ENCODE results near the gene MECR. TPM values are rescaled to one million over a fixed set of nuclear protein-coding genes. Genes with fewer than 3 reads are reported as not detected.

Gene MECR
- total and polyA plus RNA-seq, 10 of the 15 experiments (the other 5 are each of a cell fraction or from before 2014, with no cell fraction given): 7.6 to 66.3 (median 38.7) TPM

DNA sequence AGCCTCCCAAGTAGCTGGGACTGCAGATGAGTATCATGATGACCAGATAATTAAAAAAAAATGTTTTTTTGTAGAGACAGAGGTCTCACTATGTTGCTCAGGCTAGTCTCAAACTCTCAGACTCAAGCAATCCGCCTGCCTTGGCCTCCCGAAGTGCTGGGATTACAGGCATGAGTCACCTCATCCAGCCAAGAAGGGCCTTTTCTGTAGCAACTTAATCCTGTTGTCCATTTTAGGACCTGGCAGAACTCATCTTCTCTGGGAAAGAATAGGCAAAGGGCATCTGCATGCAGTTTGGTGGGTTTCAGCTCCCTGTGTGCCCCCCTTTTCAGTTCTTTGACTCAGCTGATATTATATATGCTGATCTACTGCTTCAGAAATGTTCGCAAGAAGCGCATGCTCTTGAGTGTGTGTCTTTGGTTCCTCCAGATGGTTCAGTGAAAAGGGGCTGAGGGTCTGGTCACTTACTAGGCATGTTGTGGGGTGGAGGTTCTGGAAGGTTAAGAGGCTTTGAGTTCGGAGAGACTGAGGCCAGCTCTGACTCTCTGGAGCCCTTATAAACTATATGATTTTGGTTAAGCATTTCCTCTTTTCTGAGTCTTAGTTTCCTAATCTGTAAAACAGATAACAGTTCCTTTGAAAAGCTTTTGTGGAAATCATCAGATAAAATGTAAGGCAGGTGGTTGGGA, 29.7 kb downstream of the MECR start:
- 100% methylated on average over 5 of the region's 5 CpGs for WGBS (ENCODE audit: insufficient coverage, insufficient replicate concordance, low lambda C conversion rate, missing lambda C conversion rate)
- TF ChIP-seq, protein P1, sequence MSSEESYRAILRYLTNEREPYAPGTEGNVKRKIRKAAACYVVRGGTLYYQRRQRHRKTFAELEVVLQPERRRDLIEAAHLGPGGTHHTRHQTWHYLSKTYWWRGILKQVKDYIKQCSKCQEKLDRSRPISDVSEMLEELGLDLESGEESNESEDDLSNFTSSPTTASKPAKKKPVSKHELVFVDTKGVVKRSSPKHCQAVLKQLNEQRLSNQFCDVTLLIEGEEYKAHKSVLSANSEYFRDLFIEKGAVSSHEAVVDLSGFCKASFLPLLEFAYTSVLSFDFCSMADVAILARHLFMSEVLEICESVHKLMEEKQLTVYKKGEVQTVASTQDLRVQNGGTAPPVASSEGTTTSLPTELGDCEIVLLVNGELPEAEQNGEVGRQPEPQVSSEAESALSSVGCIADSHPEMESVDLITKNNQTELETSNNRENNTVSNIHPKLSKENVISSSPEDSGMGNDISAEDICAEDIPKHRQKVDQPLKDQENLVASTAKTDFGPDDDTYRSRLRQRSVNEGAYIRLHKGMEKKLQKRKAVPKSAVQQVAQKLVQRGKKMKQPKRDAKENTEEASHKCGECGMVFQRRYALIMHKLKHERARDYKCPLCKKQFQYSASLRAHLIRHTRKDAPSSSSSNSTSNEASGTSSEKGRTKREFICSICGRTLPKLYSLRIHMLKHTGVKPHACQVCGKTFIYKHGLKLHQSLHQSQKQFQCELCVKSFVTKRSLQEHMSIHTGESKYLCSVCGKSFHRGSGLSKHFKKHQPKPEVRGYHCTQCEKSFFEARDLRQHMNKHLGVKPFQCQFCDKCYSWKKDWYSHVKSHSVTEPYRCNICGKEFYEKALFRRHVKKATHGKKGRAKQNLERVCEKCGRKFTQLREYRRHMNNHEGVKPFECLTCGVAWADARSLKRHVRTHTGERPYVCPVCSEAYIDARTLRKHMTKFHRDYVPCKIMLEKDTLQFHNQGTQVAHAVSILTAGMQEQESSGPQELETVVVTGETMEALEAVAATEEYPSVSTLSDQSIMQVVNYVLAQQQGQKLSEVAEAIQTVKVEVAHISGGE (CRISPR knock-in tag; IDR thresholded peaks at IDR 0.05): no peak
- TF ChIP-seq TCF7 (IDR thresholded peaks at IDR 0.05; ENCODE audit: borderline replicate concordance) (no peak), SUPT20H (IDR thresholded peaks at IDR 0.05; ENCODE audit: borderline replicate concordance, control insufficient read depth, low read depth, low read length) (no peak), MXI1 (IDR thresholded peaks at IDR 0.05; ENCODE audit: low read depth, low read length) (no peak), CREM (IDR thresholded peaks at IDR 0.05; ENCODE audit: low read depth) (no peak), PBX3 (IDR thresholded peaks at IDR 0.05; ENCODE audit: insufficient replicate concordance, low read depth, low read length) (no peak), JUND (IDR thresholded peaks at IDR 0.05; ENCODE audit: low read depth, low read length) (no peak), RELB (IDR thresholded peaks at IDR 0.05; ENCODE audit: low read depth) (no peak), TARDBP (IDR thresholded peaks at IDR 0.05; ENCODE audit: borderline replicate concordance) (no peak), NR2C2 (IDR thresholded peaks at IDR 0.05; ENCODE audit: borderline replicate concordance, control insufficient read depth, insufficient read length, low read depth) (no peak), ETV6 (conservative IDR thresholded peaks at IDR 0.05 in 1 of 2, IDR thresholded peaks at IDR 0.05 in 1 of 2; ENCODE audit: borderline replicate concordance in 1 of 2, low read depth in 1 of 2) (no peak), SREBF2 (IDR thresholded peaks at IDR 0.05; ENCODE audit: low read length) (no peak)
- TF ChIP-seq, protein P2, sequence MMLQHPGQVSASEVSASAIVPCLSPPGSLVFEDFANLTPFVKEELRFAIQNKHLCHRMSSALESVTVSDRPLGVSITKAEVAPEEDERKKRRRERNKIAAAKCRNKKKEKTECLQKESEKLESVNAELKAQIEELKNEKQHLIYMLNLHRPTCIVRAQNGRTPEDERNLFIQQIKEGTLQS (IDR thresholded peaks at IDR 0.05; ENCODE audit: borderline replicate concordance, extremely low read depth, low read depth, low read length): no peak
- TF ChIP-seq, protein P3, sequence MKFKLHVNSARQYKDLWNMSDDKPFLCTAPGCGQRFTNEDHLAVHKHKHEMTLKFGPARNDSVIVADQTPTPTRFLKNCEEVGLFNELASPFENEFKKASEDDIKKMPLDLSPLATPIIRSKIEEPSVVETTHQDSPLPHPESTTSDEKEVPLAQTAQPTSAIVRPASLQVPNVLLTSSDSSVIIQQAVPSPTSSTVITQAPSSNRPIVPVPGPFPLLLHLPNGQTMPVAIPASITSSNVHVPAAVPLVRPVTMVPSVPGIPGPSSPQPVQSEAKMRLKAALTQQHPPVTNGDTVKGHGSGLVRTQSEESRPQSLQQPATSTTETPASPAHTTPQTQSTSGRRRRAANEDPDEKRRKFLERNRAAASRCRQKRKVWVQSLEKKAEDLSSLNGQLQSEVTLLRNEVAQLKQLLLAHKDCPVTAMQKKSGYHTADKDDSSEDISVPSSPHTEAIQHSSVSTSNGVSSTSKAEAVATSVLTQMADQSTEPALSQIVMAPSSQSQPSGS (IDR thresholded peaks at IDR 0.05; ENCODE audit: low read length): no peak

More for the DNA sequence above, 29.7 kb downstream of the MECR start:
- no peak overlapping the region for H3K4me2 ChIP-seq (ENCODE audit: control insufficient read depth, insufficient read depth)
- peaks cover 3 to 27% of the 10 kb centered on the region in 2 experiments for H3K36me3 ChIP-seq (ENCODE audit: control insufficient read depth in 2 of 2, insufficient read depth in 2 of 2, low read length in 1 of 2)
- ATAC-seq: no peak
- POLR2A ChIA-PET: no interaction called here
- no peak for FAIRE-seq
- intact Hi-C loops (cut with micrococcal nuclease; ENCODE audit: unreplicated experiment) (loop anchor here (5.0 to 10.0 kb wide), 3 partner anchors 79 to 416 kb away; partner anchors contain the start of gene TMEM200B), in situ Hi-C loops (cut with MboI) (no loop called here)
- no peak overlapping the region for H3K4me3 ChIP-seq
- H2AFZ ChIP-seq (ENCODE audit: control insufficient read depth, low read depth, low read length): no peak overlapping the region
- SMC1A ChIA-PET (ENCODE audit: uncharacterized antibody, unreplicated experiment): interaction anchor here (0.8 to 8.3 kb wide), 10 partner anchors 18 to 426 kb away, joined by 3 to 127 read pairs (median 6); partner anchors contain the start of genes MECR and SRSF4
- H3K9ac ChIP-seq (ENCODE audit: control insufficient read depth, insufficient read depth, low read length): no peak overlapping the region
- H3K79me2 ChIP-seq (ENCODE audit: control insufficient read depth, insufficient read depth, low read length): no peaks in the 10 kb centered on the region
- RAD21 ChIA-PET (ENCODE audit: unreplicated experiment): interaction anchor here (0.6 to 3.6 kb wide), 7 partner anchors 20 to 324 kb away, joined by 3 to 91 read pairs (median 5); partner anchors contain the start of gene SRSF4
- no peaks in the 10 kb centered on the region for H3K9me3 ChIP-seq (replicated peaks; ENCODE audit: control insufficient read depth, insufficient read depth, low read length)
- no TSS peak for BruUV-seq (replicated peaks)
- CTCF ChIA-PET: interaction anchor here (1.3 to 6.0 kb wide), 14 partner anchors 10 to 416 kb away, joined by 3 to 173 read pairs (median 12); partner anchors contain the start of gene SRSF4
- no peak overlapping the region for H3K27ac ChIP-seq (ENCODE audit: control insufficient read depth, insufficient read depth)
- DNase-seq (ENCODE audit: low read depth, low spot score): no peak
- H4K20me1 ChIP-seq (ENCODE audit: control insufficient read depth, insufficient read depth): no peaks in the 10 kb centered on the region
- no peaks in the 10 kb centered on the region for H3K27me3 ChIP-seq (replicated peaks in 1 of 2; ENCODE audit: control insufficient read depth in 2 of 2, insufficient read depth in 2 of 2, low read length in 1 of 2)
- peaks cover 3% of the 10 kb centered on the region; the same call in 1 of the 2 replicates for H3K4me1 ChIP-seq (ENCODE audit: control insufficient read depth, insufficient read depth, low read length)
